K562 (cell line): Measurements from ENCODE around the gene SLC5A5. TPM values are rescaled to one million over a fixed set of nuclear protein-coding genes. Genes with fewer than 3 reads are reported as not detected.

Experiments used
- CHD1 ChIP-seq: fragments of 200-600 bp; sonication (generic); IDR thresholded peaks from one replicate; pipeline ENCODE4 v1.6.1; 2012; ENCODE audit warnings: mild to moderate bottlenecking, moderate library complexity, low read length, inconsistent platforms
- CXXC5 ChIP-seq: fragments of 250-450 bp; sonication (Bioruptor Pico); IDR thresholded peaks from 2 replicates; pipeline ENCODE4 v1.8.0; 2022; ENCODE audit warnings: inconsistent platforms, mild to moderate bottlenecking, moderate library complexity
- ILF3 ChIP-seq: fragments of 450-650 bp; IDR thresholded peaks from 2 replicates; pipeline ENCODE4 v1.6.1; 2018; ENCODE audit warnings: antibody characterized with exemption, mild to moderate bottlenecking, moderate library complexity, borderline replicate concordance
- KDM5B ChIP-seq: fragments of 200-600 bp; sonication (generic); IDR thresholded peaks from 2 replicates; pipeline ENCODE4 v1.6.1; 2012; ENCODE audit warnings: low read depth, mild to moderate bottlenecking, moderate library complexity, low read length, control low read depth, inconsistent platforms; ENCODE audit not compliant: insufficient replicate concordance
- KLF1 ChIP-seq: fragments of 450-650 bp; IDR thresholded peaks from 2 replicates; pipeline ENCODE4 v1.6.1; 2016; ENCODE audit warnings: missing genetic modification characterization, missing compliant biosample characterization
- MED1 ChIP-seq: sonication (generic); formaldehyde crosslinking; IDR thresholded peaks from 2 replicates; pipeline ENCODE4 v1.8.1; 2023; ENCODE audit warnings: missing genetic modification reagents, borderline replicate concordance
- POLR2G ChIP-seq: fragments of 200-400 bp; formaldehyde crosslinking; IDR thresholded peaks from 2 replicates; pipeline ENCODE4 v1.6.1; 2017; ENCODE audit warnings: low read depth, mild to moderate bottlenecking, antibody characterized with exemption, low read length, moderate library complexity
- RBFOX2 ChIP-seq: fragments of 200-400 bp; formaldehyde crosslinking; IDR thresholded peaks from 2 replicates; pipeline ENCODE4 v1.6.1; 2017; ENCODE audit warnings: low read depth, mild to moderate bottlenecking, low read length, moderate library complexity
- STAT5A ChIP-seq: IDR thresholded peaks from 2 replicates; pipeline ENCODE4 v1.6.1; 2012; ENCODE audit warnings: low read length, inconsistent platforms, borderline replicate concordance
- TCF7 ChIP-seq: sonication (generic); IDR thresholded peaks from 2 replicates; pipeline ENCODE4 v1.6.1; 2016; ENCODE audit warnings: antibody characterized with exemption, borderline replicate concordance
- ZNF311 ChIP-seq: fragments of 250-450 bp; sonication (Bioruptor Pico); IDR thresholded peaks from 2 replicates; pipeline ENCODE4 v1.4.0; 2020; ENCODE audit warnings: mild to moderate bottlenecking, moderate library complexity
- polyA plus RNA-seq, 8 experiments: library from polyadenylated mRNA; depleted of rRNA in 4 of 8; stranded (reverse) in 5 of 8; unstranded in 3 of 8; fragments of >200 nt; fragmentation: Nextera tagmentation in 2 of 8; fragmentation: Illumina TruSeq in 1 of 8; extraction: Ambion mirVana in 2 of 8; extraction: Trizol in 1 of 8; gene quantifications; 2 replicates each; pipeline versions ENCODE4 v1.2.1 to v1.2.3, GENCODE V29; 2011 to 2014; ENCODE audit warnings: inconsistent platforms in 1 of 8, missing spikeins in 1 of 8
- total RNA-seq, 7 experiments: library from RNA; depleted of rRNA in 6 of 7; stranded (reverse); fragments of >200 nt in 6 of 7; fragmentation: Illumina TruSeq in 2 of 7; extraction: Trizol in 2 of 7; gene quantifications; 2 replicates each; pipeline versions ENCODE4 v1.2.1 to v1.2.3, GENCODE V29; 2011 to 2021; ENCODE audit warnings: low replicate concordance in 1 of 7
- TF ChIP-seq, protein P1 (sequence below): fragments of 450-650 bp; IDR thresholded peaks from 2 replicates; pipeline ENCODE4 v1.6.1; 2018; ENCODE audit warnings: mild to moderate bottlenecking, low read depth; ENCODE audit not compliant: partially characterized antibody
- TF ChIP-seq, protein P2 (sequence below): sonication (generic); formaldehyde crosslinking; IDR thresholded peaks from 2 replicates; pipeline ENCODE4 v1.8.0; 2022; ENCODE audit warnings: mild to moderate bottlenecking, missing genetic modification reagents
- TF ChIP-seq, protein P3 (sequence below): sonication (generic); formaldehyde crosslinking; IDR thresholded peaks from 2 replicates; pipeline ENCODE4 v1.9.0; 2022; ENCODE audit warnings: mild to moderate bottlenecking, missing genetic modification reagents

The SLC5A5 gene
- total and polyA plus RNA-seq, 9 of the 15 experiments (the other 6 are each of a cell fraction or from before 2014, with no cell fraction given) = 0.10 to 0.73 (median 0.23) TPM

DNA sequence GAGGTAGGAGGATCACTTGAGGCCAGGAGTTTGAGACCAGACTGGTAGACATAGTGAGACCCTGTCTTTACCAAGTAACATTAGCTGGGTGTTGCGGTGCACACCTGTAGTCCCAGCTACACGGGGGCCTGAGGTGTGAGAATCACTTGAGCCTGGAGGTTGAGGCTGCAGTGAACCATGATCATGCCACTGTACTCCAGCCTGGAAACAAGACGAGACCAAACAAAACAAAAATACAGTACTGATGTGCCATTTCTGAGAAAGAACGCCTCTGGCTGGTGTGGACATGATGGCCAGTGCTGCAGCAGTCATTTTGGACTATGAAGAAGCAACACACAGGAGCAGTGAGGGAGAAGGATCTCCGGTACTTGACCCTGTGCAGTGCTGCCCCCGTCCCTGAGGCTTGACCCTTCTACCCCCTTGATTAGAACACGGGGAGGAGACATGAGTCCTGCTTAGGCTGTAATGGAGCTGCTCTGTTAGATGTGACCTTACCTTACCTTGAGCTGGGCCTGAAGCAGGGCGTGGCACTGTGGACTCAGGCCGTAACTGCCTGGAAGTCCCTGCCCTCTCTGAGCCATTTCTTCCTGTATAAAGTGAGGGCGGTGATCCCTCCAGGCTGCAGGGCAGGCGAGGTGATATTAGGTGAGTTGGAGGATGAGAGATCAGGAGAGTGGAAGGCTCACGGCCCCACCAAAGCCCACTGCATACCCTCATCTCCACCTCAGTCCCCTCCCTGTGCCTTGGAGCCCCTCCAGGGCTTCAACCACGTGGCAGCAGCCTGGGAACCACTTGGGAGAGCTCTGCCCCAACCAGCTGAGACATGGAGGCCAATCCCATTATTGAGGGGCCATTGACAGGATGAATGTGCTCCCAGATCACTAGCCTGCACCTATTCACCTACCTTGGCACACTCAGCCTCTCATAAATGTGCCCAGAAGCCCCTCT, 6.1 kb upstream of the SLC5A5 start (continued):
- TF ChIP-seq, protein P1, sequence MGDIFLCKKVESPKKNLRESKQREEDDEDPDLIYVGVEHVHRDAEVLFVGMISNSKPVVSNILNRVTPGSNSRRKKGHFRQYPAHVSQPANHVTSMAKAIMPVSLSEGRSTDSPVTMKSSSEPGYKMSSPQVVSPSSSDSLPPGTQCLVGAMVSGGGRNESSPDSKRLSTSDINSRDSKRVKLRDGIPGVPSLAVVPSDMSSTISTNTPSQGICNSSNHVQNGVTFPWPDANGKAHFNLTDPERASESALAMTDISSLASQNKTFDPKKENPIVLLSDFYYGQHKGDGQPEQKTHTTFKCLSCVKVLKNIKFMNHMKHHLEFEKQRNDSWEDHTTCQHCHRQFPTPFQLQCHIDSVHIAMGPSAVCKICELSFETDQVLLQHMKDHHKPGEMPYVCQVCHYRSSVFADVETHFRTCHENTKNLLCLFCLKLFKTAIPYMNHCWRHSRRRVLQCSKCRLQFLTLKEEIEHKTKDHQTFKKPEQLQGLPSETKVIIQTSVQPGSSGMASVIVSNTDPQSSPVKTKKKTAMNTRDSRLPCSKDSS = no peak
- TF ChIP-seq, protein P2, sequence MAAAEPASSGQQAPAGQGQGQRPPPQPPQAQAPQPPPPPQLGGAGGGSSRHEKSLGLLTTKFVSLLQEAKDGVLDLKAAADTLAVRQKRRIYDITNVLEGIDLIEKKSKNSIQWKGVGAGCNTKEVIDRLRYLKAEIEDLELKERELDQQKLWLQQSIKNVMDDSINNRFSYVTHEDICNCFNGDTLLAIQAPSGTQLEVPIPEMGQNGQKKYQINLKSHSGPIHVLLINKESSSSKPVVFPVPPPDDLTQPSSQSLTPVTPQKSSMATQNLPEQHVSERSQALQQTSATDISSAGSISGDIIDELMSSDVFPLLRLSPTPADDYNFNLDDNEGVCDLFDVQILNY (CRISPR knock-in tag) = peak; percentile 72; the same call in 1 of the 2 replicates
- TF ChIP-seq CXXC5 (CRISPR knock-in tag) (0 out of 2 replicates have a peak, but pooled peaks have one; percentile 20), ZNF311 (no peak), KLF1 (tag) (0 out of 2 replicates have a peak, but pooled peaks have one; percentile 73), POLR2G (peak; percentile 71), RBFOX2 (peak; percentile 48; the same call in 1 of the 2 replicates), TCF7 (0 out of 2 replicates have a peak, but pooled peaks have one; percentile 9), CHD1 (no peak), KDM5B (peak; percentile 38), STAT5A (no peak; the same call in 1 of the 2 replicates), ILF3 (peak; percentile 38; the same call in 1 of the 2 replicates), MED1 (CRISPR knock-in tag) (no peak)
- TF ChIP-seq, protein P3, sequence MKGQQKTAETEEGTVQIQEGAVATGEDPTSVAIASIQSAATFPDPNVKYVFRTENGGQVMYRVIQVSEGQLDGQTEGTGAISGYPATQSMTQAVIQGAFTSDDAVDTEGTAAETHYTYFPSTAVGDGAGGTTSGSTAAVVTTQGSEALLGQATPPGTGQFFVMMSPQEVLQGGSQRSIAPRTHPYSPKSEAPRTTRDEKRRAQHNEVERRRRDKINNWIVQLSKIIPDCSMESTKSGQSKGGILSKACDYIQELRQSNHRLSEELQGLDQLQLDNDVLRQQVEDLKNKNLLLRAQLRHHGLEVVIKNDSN (CRISPR knock-in tag) = peak; percentile 65
